ENCODE data around the gene SYTL3.
"Not testable (repeated sequence)": the region's sequence is repeated elsewhere in the genome, so short reads cannot be mapped to it uniquely, and the experiment has no call there.

Gene SYTL3

DNA sequence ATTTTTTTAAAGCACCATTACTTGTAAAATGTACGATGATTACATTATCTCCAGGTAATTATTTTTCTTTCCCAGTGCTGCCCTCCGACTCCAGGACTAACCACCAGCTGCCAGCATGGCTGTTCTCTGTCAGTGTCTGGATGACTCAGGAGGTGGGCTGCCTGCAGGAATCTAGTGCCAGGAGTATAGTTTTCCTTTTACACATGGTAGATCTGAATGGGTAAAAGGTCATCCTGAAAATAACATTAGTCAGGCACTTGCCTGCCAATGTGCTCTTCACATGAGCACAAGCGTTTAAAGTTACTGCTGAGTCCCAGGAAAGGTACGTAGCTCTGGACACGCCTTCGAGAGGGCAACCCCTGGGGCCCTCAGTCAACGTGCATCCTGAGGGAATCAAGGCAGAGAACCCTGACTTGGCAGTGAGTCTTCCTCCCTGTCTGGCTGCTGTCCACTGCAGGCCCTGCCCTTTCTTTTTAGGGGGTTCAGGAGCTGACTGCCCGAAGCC lies 7.7 kb upstream of the SYTL3 start:
- DNase-seq, result no peak

DNA sequence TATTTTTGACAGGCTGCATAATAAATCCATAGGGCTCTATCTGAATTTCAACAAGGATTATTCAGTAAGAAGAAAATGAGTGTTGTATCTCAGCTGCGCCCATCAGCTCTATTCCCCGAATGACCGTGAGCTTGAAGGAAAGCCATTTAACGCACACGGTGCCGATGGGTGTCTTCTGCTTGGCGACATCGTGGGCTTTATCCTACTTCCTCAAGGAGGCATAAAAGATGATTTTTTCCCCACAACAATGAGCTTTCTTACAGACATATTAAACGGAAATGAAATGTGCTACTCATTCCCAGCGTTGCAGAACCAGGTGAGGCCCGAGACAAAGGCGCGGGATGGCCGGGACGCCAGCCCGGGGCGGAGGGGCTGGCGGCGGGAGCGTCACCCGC lies 6.0 kb upstream of the SYTL3 start:
- peak in 1 of 2 donors; percentile 16 for DNase-seq

DNA sequence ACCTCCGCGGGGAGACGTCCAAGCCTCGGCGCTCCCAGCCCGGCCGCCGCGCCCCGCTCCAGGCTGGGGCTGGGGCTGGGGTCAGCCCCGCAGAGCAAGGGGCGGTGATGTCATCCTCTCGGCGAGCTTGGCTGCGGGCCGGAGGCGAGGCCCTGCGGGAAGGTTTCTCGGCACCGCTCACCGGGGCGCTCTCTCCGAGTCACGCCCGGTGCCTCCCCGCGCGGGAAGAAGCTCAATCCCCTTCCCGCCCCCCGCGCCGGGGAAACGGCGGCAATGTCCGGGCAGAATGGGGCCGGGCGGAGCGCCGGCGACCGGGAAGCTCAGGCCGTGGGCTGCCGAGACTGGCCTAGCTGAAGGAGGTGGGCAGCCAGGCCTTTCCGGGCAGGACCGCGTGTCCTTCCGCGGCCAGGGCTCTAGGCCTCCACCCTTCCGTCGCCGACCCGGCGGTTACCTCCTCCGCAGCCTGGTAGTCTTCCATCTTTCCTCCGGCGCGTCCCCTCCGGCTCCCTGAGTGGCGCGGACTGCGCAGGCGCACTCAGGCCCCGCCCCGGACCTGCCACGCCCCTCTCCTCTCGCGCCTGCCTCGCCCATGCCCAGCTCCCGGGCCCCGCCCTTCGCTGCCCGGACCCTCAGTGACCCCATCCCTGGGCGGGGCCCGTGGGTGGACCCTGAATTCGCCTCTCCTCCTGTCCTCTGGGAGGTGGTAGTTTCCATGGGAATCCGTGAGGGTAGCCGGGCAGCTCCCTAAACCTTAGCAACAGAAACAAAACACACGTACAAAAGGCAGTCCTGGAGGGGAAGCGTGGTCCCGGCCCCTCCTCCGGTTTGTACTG lies 5.4 kb upstream of the SYTL3 start, which contains the start of gene DYNLT1:
DYNLT1 (minus strand) TSS at position 513 of the 833 bp plus-strand sequence; CDS start at position 478, 35 bp downstream.
- DNase-seq, result peak; percentile 92 to 94

DNA sequence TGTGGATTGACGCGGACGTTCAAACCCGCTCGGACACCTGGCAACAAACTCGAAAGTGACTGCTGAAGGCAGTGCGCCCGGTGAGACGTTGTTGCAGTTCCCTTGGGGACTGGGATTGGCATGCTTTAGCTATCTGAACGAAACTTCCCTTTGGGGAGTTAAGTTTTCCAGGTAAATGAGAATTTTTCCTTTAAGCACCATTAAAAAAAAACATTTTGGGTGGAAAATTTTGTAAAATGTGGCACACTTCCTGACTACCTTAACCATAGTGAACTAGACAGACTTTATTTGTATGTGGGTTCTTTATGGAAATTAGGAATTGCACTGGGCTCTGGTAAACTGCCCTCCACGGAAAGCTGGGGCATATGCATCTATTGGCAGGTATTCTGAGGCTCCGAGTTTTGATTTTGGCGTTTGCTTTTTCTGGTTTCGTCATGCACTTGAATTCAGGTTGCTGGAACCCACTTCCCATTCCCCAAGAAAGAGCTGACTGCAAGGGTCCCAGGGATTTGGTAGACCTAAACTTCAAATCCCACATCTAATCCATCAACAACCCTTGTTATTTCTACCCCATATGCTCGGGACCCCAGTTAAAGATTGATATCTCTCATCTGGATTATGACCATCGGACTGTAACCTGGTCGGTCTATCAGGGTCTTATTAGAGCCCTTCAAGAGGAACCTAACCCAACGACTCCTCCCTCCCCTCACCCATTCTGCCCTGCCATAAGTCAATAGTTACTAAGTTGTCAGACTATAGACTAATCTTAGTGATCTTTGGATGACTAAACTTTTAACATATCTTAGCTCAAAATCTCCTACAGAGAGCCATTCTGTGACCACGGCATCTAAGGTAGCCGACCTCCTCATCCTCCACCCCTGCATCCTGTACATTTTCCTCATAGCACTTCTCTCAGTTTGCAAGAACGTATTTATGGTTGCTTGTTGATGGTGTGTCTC lies 4.5 kb upstream of the SYTL3 start:
- peak; percentile 18 to 26 for DNase-seq

DNA sequence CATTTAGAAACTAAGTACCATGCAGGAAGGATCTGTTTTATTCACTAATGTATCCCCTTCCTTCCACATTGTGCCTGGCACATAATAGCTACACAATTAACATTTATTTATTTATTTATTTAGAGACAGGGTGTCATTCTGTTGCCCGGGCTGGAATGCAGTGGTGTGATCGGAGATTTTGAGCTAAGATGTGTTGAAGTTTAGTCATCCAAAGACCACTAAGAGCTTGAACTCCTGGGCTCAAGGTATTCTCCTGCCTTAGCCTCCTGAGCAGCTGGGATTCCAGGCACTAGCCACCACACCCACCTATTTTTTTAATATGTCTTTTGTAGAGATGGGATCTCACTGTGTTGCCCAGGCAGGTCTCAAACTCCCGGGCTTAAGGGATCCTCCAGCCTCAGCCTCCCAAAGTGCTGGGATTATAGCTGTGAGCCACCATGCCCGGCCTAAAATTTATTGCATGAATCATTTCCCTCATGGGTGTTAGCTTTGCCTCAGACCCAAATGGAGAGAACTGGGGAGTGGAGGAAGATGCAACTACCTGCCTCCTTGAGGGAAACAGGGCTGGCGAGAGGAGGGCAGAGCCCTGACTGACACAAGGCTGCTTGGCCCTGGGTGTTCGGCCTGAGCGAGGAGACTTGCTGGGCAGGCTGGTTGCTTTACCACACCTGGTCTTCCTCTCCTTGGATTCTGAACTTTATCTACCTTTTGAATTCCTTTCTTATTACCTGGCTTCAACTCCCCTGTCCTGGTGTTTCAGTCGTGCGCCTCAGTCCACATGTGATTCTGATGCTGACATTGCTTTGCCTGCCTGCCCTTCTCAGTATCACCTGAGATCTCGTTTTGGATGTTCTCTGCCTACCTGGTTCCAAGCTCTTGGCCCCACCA lies 3.6 kb upstream of the SYTL3 start:
- DNase-seq, result peak in 1 of 2 donors; percentile 18

DNA sequence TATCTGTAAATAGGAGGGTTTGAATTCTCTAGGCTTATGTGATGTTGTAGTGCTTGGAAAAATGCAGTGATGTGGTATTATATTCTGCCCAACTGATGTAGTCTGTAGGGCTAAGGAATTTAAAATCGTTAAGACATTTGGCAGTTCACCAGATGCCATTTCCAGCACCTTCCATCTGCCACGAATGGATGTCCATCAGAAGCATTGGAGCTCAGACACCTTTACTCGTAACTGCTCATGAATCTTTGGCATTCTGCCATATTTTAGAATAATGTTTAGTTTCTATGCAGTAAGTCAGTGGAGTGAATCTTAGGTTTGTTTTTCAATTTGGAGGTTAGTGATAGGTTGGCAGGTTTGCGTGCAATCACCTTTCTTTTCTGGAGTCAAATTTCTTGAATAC lies 2.4 kb upstream of the SYTL3 start:
- no peak for DNase-seq

DNA sequence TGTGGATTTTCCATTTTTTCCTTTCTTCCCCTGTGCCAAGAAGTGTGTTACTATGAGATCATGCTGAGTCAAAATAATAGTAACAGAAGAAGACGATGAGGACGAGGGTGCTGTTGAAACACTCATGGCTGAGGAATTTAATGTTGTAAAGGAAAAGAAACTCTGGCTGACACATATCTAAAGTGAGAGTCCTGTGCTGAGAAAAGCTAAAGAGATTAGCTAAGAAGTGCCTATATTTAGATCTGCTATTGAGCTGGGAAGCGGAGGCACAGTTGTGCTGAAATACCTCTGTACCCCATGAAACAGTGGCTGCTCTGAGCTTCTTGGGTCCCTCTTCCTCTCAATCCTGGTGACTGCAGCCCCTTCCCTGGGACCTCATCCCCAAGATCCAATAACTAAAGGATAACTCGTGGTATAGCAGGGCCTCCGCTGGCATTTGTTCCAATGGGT lies 1.1 kb upstream of the SYTL3 start:
- DNase-seq, result peak in 1 of 2 donors; percentile 38

DNA sequence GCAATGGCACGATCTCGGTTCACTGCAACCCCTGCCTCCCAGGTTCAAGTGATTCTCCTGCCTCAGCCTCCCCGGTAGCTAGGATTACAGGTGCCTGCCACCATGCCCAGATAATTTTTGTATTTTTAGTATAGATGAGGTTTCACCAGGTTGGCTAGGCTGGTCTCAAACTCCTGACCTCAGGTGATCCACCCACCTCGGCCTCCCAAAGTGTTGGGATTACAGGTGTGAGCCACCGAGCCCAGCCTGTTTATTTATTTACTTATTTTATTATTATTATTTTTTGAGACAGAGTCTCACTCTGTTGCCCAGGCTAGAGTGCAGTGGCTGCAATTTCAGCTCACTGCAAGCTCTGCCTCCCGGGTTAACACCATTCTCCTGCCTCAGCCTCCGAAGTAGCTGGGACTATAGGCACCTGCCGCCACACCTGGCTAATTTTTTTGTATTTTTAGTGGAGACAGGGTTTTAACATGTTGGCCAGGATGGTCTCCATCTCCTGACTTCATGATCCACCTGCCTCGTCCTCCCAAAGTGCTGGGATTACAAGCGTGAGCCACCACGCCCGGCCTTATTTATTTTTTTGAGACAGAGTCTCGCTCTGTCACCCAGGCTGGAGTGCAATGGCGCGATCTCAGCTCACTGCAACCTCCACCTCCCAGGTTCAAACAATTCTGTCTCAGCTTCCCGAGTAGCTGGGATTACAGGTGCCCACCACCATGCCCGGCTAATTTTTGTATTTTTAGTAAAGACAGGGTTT lies 2.3 kb downstream of the SYTL3 start:
- not testable (repeated sequence) for DNase-seq

DNA sequence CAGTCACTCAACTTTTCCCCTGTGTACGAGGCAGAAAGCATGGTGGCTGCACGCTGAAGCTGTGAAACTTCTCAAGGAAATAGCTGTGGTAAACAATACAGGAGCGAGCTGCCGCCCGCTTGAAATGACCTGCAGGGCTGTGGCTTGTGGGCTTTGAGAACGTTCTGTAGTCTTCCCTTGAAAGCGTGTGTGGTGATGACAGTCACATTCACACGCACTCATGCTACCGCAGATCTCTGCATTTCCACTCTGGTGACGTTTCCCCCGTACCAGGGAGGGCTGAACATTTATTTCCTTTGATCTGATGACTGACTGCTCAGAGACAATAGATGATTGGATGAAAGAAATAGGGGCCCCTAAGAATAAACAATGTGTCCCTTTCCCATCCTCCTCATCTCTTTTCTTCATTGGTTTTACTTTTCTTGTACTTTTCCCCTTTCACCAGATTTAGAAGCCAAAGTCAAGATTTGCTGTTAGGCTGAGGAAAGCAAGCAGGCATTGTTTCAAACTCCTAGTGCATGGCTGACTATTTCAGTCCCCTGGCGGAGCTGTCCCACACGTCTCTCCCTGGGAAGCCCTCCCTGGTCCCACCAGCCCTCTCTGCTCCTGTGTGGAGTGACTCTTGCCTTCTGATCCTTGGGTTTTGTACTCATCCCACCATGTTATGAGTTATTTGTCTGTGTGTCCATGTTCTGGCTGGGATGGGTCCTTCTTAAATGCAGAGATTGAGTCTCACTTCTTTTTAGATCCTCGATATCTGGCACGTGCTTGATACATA lies 3.9 kb downstream of the SYTL3 start:
- peak; percentile 83 to 86 for DNase-seq

DNA sequence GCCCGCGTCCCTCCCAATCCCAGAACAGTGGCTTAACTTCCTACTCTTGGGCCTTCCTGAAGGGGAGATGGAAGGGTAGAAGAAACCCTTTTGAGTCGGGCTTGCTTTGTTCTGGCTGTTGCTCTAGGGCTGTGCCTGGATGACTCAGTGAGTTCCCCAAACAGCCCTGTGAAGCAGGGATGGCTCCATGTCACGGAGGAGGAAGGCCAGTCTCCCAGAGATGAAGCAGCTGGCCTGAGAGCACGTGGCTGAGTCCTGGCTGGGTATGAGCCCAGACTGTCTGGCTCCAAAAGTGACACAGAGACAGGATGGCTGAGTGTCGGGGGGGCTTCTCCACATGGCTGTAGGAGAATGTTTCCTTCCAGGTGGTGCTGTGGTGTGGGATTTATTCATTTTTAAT lies 4.6 kb downstream of the SYTL3 start:
- no peak for DNase-seq

DNA sequence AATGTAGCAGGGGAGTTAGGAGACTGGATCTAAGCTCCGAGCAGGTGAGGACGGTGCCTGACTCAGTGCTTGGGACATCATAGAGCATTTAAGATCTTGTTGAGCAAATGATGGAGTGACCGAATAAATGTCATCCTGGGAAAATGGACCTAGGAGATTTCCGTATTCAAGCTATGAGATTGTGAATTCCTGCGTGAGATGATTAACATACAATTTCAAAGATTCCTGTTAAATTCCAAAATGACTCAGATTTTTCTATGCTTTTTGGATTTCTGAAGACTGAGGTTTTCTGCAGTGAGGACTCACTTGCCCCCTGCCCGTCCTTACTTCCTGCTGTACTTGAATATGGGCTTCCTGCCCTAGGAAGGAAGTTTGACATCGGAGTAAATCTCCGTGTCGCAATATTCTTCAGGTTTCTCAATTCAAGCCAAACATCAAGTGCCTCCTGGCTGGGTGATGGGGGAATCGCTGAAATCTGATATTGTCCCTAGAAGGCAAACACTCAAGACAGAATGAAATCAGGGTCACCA lies 5.2 kb downstream of the SYTL3 start:
- DNase-seq, result no peak

DNA sequence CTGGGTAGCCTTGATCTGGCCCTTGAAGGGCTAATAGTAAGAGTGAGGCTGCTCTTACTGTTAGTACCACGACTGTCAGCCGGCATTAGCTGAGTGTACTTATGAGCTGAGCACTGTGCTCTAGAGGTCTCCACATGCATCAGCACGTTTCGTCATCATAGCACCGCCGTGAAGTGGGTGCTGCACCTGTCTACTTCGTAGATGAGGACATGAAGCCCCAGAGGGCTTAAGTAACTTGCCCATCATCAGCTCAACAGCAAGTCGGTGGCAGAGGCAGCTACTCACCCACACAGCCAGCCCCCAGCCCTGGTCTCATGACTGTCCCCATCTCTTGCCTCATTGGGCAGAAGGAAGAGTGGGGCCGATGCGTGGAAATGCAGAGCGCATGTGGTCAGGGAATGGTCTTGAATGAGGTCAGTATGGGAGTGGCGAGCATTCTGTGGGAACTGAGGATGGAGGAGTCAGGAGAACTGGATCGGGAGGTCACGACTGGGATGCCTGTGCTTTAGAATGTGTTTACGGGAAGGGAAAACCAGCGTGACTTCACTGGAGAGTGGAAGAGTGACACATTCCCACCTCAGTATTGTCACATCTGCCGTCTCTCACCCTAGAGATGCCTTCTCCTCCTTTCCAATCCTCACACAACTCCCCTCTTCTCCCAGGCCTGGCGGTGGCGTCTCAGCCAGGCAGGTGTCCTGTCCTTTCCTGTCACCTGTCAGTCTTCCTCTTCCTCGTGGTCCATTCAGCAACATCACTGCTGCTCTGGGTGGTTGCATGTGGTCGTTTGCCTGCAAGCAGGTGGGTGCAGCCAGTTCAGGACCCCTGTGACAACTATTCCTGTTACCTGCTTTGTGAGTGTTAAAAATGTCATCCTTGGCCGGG lies 6.0 kb downstream of the SYTL3 start:
- no peak for DNase-seq

DNA sequence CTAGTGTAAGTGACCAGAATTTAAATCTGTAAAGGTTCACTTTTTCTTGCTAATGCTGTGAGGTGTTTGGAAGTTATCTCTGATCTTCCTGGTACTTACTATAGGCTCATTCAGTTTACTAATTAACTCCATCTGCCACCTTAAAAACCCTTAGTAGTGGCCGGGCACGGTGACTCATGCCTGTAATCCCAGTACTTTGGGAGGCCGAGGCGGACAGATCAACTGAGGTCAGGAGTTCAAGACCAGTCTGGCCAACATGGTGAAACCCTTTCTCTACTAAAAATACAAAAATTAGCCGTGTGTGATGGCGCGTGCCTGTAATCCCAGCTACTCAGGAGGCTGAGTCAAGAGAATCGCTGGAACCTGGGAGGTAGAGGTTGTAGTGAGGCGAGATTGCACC lies 7.1 kb downstream of the SYTL3 start:
- not testable (repeated sequence) for DNase-seq

DNA sequence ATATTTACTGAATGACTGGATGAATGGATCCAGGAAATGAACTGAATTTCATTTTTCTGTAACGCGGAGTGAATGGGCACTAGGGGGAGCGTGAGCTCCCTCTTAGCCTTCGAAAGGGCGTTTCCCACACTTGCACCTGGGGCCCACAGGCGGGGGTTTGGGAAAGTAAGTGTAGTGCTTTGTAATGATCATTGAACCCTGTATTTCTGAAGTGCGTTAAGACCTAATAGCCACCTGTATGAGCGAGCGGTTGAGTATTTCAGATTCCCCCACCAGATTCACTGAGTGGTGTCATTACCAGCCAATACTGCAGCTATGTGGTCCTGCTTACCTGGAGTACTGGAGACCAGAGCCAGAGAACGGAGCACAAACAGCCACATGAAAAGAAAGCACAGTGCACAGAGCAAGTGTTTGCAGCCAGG lies 10.5 kb downstream of the SYTL3 start:
- DNase-seq, result peak; percentile 27 to 53

DNA sequence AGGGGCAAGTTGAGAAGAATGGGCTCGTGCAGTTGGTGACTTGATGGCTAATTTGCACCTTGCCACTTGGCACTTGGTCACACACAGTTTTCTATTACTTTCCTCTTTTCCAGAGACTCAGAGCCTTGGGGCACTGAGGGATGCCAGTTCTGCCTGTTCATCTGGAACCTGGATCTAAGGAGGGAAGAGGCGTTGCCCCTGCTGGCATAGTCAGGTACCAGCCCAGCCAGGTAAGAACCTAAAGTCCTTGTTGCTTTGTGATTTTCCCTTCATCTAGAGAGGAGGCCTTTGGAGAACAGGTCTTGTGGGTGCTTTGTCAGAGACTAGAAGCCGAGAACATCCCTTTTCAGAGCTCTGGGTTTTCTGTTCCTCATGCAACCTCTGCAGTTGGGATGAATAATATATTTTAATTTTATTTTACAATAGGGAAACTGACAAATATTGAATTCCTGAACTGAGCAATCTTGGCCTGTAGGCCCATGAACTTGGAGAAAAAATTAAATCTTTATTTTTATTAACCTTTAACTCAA lies 11.4 kb downstream of the SYTL3 start:
- DNase-seq, result no peak

DNA sequence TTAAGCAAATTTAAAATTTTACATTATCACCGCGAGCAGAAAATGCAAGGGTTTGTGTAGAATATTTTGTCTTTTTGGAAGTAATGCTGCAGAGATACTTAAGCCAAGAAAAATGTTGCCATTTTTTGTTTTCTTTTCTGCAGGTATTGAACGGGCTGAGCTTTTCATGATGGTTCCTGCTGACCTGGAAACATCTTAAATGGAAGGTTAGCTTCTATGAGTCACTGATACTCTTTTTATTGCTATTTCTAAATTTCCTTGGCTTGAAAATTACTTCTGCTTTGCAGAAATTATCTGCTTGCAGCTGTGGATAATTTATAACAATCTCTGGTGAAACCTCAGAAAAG lies 12.7 kb downstream of the SYTL3 start:
- DNase-seq, result no peak

DNA sequence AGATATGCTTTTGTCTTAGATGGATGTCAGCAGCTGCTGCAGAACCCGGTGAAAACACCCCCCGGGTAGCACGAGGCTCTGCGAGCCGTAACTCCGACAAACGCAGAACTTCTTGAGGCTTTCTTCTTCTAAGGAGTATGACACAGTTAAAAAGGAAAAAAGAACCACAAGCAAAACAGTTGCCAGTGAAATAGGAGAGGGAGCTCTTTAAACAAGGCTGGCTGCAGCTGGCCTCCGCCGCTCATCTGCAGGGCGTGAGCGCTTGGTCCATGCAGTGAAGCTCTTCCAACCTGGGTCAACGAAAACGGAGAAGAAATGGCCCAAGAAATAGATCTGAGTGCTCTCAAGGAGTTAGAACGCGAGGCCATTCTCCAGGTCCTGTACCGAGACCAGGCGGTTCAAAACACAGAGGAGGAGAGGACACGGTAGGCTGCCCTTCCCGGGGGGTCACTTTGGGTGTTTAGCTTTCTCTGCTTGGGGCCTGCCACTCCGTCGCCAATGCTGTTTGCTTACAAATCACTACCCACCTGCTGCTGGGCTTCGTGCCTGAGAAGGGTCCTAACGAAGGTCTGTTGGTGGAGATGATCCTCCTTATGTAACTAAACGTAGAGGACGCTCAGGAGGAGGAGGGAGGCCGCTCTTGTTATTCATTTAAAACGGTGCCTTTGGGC lies 13.2 kb downstream of the SYTL3 start:
- no peak for DNase-seq

DNA sequence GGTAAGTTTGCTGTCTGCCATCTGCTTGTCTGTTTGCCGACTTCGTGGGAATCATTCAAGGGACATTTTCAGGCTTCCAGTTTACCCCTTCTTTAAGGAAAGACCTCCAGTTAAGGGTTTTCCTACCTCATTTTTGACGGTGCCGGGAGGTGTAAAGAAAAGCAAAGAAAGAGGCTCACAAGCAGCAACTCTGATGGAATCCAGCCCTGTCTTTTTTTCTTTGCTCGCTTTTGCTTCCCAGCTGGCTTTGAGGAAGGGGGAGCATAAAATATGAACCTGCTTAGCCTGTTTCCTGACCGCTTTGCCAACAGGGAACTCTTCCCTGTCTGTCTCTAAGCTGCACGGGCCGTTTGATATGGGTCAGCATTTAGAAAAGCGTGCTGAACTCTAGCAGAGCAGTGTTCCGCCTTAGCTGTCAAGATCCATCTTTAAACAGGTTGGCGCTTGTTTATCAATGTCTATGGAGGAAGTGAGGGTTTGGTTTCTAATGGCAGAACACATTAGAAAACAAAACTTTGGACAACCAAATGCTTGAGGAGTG lies 13.8 kb downstream of the SYTL3 start:
- no peak for DNase-seq
